ENCODE measurements around the gene ZNF792. TPM values are rescaled to one million over a fixed set of nuclear protein-coding genes. Genes with fewer than 3 reads are reported as not detected.
A peak's percentile ranks its signal among the peaks of the same experiment; 100 is the strongest.
"Not testable (repeated sequence)": the region's sequence is repeated elsewhere in the genome, so short reads cannot be mapped to it uniquely, and the experiment has no call there.

ZNF792 gene
- 36.9 TPM for total RNA-seq

DNA sequence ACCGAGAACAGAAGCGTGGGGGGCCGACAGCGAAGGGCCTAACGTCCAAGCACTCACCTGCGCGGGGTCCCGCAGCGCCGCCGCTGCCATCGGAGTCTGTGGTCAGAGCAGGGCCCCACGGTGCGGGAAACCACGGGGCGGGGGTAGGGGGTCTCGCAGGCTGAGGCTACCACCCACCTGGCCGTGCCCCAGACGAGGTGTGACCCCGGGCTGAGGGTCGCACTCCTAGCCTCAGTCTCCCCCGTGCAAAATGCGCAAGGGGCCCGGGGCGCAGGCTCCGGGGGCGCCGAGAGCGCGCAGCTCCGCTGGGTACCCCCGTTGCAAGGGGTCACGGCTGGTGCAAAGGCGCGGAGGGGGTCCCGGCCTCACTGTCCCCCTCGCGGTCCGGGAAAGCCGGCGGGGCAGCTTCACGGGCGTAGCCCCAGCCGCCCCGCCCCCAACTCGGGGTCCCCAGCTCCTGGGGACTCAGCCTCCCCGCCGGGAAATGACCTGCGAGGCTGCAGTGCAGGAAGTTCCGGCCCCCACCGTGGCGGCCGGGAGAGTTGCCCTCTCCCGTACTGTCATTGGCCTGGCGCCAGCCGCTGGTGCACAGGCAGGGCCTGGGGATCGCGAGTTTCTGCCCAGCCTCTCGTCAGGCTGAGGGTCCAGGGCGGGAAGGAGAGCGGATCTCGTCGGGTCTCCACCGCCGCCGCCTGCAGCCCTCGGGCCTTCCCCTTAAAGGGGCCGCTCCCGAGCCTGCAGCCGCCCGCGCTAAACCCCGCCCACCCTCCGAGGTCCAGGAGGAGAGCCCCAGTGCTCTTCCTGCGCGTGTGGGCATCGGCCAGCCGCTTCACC is at the start of gene ZNF792:
Gene ZNF792 (minus strand): TSS at position 657 of the 834 bp plus-strand sequence. CDS start 567 bp downstream, at position 90.
- DNase-seq (ENCODE audit: low read depth in 2 of 3, low spot score in 2 of 3) = peak in 2 of 3 donors; percentile 56 to 58

DNA sequence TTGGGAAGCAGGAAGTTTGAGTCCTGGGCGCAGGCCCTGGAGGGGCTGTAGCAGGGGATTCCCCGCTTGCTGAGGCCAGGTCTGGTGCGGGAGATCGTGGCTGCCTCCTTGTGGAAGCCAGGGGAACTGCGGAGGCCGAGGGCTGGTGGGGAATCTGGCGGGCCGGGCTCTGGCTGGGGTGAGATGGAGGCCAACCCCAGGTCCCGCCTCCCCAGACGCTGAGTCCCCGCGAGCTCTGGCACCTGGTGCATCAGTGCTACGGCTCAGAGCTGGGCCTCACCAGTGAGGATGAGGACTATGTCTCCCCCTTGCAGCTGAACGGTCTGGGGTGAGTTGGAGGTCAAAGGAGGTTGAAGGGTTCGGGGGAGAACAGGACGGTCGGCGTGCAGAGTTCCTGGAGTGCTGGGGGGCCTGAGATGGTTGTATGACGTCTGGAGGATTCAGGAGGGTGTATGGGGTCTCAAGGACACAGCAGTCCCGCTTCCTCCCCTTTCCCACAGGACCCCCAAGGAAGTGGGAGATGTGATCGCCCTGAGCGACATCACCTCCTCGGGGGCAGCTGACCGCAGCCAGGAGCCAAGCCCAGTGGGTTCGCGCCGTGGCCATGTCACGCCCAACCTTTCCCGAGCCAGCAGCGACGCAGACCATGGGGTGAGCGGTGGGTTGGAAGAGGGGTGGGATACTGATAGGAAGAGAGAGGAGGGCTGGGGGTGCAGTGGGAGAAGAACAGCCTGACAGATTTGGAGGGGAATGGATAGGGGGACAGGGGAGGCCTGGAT is 49.2 kb upstream of the ZNF792 start:
- peak; percentile 68 to 75 (median 72) for DNase-seq (ENCODE audit: low read depth in 2 of 3, low spot score in 2 of 3)

GRCh38 chr19:35011737-35012682 is 48.0 kb upstream of the ZNF792 start:
- DNase-seq (ENCODE audit: low read depth in 2 of 3, low spot score in 2 of 3) = no peak

- DNase-seq (ENCODE audit: low read depth in 2 of 3, low spot score in 2 of 3) = no peak
These were observed 47.2 kb upstream of the ZNF792 start for GRCh38 chr19:35011091-35011689.

- no peak for DNase-seq (ENCODE audit: low read depth in 2 of 3, low spot score in 2 of 3)
These were observed 45.7 kb upstream of the ZNF792 start for GRCh38 chr19:35009424-35010415.

DNA sequence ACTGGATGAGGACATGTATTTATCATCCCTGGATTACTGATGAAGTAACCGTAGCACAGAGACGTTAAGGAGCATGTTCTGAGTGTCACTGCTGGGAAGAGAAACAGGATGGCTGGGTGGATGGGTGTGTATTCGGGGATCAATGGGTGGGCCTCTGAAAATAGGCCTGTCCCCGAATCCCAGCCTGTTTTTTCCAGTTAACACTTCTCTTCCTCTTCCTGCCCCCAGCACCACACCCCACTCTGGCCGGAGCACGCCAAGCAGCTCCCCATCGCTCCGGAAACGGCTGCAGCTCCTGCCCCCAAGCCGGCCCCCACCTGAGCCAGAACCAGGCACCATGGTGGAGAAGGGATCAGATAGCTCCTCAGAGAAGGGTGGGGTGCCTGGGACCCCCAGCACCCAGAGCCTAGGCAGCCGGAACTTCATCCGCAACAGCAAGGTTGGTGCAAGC is 44.9 kb upstream of the ZNF792 start:
- DNase-seq (ENCODE audit: low read depth in 2 of 3, low spot score in 2 of 3) = no peak

DNA sequence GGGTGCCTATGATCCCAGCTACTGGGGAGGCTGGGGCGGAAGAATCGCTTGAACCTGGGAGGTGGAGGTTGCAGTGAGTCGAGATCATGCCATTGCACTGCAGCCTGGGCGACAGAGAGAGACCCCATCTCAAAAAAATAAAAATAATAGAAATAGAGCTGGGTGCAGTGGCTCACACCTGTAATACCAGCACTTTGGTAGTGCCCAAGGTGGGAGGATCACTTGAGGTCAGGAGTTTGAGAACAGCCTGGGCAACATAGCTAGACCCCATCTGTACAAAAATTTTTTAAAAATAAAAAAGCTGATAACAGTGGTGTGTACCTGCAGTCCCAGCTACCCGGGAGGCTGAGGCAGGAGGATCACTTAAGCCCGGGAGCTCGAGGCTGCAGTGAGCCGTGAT is 43.4 kb upstream of the ZNF792 start:
- DNase-seq (ENCODE audit: low read depth in 2 of 3, low spot score in 2 of 3) = not testable (repeated sequence)

- no peak for DNase-seq (ENCODE audit: low read depth in 2 of 3, low spot score in 2 of 3)
These were observed 43.0 kb upstream of the ZNF792 start for GRCh38 chr19:35006999-35007365.

- DNase-seq (ENCODE audit: low read depth in 2 of 3, low spot score in 2 of 3) = no peak
These were observed 42.4 kb upstream of the ZNF792 start for GRCh38 chr19:35006342-35006998.

- DNase-seq (ENCODE audit: low read depth in 2 of 3, low spot score in 2 of 3) = not testable (repeated sequence)
These were observed 41.9 kb upstream of the ZNF792 start for GRCh38 chr19:35006007-35006341.

DNA sequence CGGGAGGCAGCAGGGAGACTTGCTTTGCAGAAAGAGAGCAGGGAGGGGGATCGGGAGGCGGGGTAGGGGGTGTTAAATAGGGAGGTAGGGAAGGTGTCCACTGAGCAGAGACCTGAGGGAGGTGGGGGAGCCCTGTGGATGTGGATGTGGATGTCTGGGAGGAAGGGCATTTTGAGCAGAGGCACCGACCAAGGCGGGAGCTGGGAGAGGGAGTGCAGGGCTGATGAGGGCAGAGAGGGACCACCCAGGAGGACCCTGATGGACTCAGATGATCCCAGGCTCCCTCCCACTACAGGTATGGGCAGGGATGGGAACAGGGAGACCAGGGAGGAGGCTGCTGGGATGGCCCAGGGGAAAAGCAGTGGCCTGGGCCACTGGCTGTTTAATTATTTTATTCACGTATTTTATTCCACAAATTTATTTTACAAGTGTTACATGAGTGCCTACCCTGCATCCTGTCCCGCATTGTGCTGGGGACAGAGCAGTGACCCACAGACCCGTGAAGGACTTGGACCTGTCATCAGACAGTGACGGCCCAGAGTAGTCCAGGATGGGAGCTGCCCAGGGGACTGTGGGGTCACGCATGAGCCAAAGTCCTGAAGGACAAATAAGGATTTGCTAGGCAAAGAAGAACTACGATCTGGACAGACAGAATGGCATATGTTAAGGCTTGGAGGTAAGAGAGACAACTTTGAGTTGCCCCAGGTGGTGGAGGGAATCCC is 41.4 kb upstream of the ZNF792 start:
- no peak for DNase-seq (ENCODE audit: low read depth in 2 of 3, low spot score in 2 of 3)

- DNase-seq (ENCODE audit: low read depth in 2 of 3, low spot score in 2 of 3) = no peak
These were observed 40.7 kb upstream of the ZNF792 start for GRCh38 chr19:35004517-35005255.

- no peak for DNase-seq (ENCODE audit: low read depth in 2 of 3, low spot score in 2 of 3)
These were observed 38.1 kb upstream of the ZNF792 start for GRCh38 chr19:35002037-35002535.

DNA sequence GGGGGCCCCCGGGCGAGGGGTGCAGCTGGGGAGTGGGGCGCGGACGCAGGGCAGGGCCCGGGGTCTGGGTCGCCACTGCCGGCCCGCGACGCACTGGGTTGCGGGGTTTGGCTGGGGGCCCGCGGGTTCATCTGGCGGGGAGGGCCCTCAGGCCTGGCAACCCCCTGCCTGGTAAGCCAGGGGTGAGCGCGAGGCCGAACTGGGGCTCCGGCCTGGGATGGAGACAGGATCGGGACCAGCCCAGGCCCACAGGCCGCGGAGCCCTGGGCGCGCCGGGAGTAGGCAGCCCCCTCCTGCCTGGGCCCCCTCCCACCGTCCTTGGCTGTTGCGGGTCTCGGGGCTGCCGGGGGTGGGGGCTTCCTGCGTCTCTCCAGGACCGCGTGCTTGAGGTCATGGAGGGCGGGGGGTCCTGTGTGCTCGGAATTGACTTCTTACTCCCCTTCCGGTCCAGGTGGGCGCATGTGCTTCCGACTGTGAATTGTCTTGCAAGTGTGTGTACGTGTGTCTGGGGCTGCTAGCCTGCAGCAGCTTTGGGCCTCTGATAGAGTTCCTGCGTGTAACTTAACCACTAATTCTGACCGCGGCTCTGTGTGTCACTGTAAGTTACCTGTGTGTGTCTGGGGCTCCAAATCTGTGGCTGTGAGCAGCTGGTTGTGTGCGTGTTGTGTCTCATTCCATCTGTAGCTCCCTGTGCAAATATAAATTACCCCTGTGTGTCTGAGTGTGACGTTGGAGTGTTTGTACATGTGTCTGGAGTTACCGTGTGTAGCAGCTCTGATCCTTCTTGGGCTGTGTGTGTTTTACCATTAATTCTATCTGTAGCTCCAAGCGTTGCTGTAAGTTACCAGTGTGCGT is 36.8 kb upstream of the ZNF792 start:
- peak in 2 of 3 donors; percentile 77 to 90 for DNase-seq (ENCODE audit: low read depth in 2 of 3, low spot score in 2 of 3)

- DNase-seq (ENCODE audit: low read depth in 2 of 3, low spot score in 2 of 3) = no peak
These were observed 36.3 kb upstream of the ZNF792 start for GRCh38 chr19:35000338-35000646.
